Inflammatory macrophage treated with lipopolysaccharide for 4 hours (primary cell): ENCODE results near the gene PEX16.

Source experiments
- DNase-seq: peaks from one replicate; pipeline ENCODE4 v3.0.0-alpha.2; 2020

Gene PEX16

GRCh38 chr11:45930951-45931570 lies 13.4 kb upstream of the PEX16 start:
- DNase-seq: no peak

GRCh38 chr11:45930031-45930794 lies 12.5 kb upstream of the PEX16 start:
- DNase-seq: no peak

GRCh38 chr11:45929486-45930030 lies 11.9 kb upstream of the PEX16 start:
- no peak for DNase-seq

GRCh38 chr11:45928535-45929215 lies 11.0 kb upstream of the PEX16 start:
- DNase-seq: no peak

- no peak for DNase-seq
Observed at GRCh38 chr11:45927684-45928413, 10.2 kb upstream of the PEX16 start.

GRCh38 chr11:45927332-45927683 lies 9.6 kb upstream of the PEX16 start:
- no peak for DNase-seq

GRCh38 chr11:45926536-45927331 lies 9.1 kb upstream of the PEX16 start:
- no peak for DNase-seq

- no peak for DNase-seq
Observed at GRCh38 chr11:45926001-45926401, 8.3 kb upstream of the PEX16 start.

GRCh38 chr11:45925550-45925949 lies 7.9 kb upstream of the PEX16 start:
- no peak for DNase-seq

- no peak for DNase-seq
Observed at GRCh38 chr11:45924927-45925326, 7.2 kb upstream of the PEX16 start.

GRCh38 chr11:45924036-45924915 lies 6.6 kb upstream of the PEX16 start:
- no peak for DNase-seq

- no peak for DNase-seq
Observed at GRCh38 chr11:45922425-45923082, 4.9 kb upstream of the PEX16 start, which contains the start of gene LARGE2. Gene LARGE2, plus strand, starts transcription at chr11:45922656. Its CDS starts 227 bp downstream, at chr11:45922883.

GRCh38 chr11:45921561-45922424 lies 4.1 kb upstream of the PEX16 start:
- no peak for DNase-seq

- no peak for DNase-seq
Observed at GRCh38 chr11:45920531-45921477, 3.1 kb upstream of the PEX16 start.

- no peak for DNase-seq
Observed at GRCh38 chr11:45919806-45920530, 2.3 kb upstream of the PEX16 start.

GRCh38 chr11:45918962-45919675 lies 1.4 kb upstream of the PEX16 start:
- DNase-seq: no peak
